MM.1S (cell line): ENCODE results near the gene SUPT3H.

Experiments used
- EZH2 ChIP-seq: fragments of 300-600 bp; sonication (generic); optimal IDR thresholded peaks from 2 replicates; pipeline ENCODE3; 2017; ENCODE audit warnings: low read depth, mild to moderate bottlenecking, antibody characterized with exemption, low read length, mixed read lengths
- TF ChIP-seq, protein P1 (sequence below): fragments of 300-600 bp; sonication (generic); IDR thresholded peaks from 2 replicates; pipeline ENCODE4 v1.5.1; 2016; ENCODE audit warnings: antibody characterized with exemption, low read length, mixed read lengths

DNA sequence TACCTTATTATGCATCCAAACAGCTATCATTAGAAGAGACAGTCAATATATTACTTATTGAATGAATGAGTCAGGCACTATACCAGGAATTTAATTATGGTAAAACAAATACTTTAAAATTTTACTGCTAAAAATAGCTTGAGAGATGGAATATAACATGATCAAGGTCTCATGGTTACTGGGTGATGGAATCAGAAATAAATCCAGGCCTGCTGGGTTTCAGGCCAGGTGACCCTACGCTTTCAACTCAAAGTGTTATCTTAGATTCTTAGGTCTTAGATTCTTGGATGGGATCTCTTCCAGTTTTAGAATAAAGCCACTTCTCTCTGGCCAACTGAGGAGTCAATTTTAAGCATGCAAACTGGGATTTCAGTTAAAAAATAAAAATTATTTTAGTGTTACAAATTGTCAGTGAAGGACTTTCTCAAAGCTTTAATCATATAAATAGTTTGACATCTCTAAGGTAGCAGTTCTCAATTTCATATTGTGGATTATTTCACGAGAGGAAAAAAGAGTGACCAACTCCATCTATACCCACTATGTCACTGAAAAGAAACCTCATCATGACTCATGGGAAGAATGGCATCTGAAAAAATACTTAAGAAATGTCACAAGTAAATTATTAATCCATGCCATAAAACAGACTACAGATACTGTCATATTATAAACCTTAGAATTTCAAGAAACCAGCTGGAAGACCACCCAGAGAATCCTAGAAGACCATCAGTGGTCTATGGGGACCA is 333.1 kb downstream of the SUPT3H start:
- TF ChIP-seq, protein P1, sequence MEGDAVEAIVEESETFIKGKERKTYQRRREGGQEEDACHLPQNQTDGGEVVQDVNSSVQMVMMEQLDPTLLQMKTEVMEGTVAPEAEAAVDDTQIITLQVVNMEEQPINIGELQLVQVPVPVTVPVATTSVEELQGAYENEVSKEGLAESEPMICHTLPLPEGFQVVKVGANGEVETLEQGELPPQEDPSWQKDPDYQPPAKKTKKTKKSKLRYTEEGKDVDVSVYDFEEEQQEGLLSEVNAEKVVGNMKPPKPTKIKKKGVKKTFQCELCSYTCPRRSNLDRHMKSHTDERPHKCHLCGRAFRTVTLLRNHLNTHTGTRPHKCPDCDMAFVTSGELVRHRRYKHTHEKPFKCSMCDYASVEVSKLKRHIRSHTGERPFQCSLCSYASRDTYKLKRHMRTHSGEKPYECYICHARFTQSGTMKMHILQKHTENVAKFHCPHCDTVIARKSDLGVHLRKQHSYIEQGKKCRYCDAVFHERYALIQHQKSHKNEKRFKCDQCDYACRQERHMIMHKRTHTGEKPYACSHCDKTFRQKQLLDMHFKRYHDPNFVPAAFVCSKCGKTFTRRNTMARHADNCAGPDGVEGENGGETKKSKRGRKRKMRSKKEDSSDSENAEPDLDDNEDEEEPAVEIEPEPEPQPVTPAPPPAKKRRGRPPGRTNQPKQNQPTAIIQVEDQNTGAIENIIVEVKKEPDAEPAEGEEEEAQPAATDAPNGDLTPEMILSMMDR, result no peak
- no peak for TF ChIP-seq EZH2
